Activated naive CD8-positive, alpha-beta T cell treated with anti-CD3 and anti-CD28 coated beads, Interleukin-2, amount 50 U/mL, for 16 hours (primary cell): ENCODE measurements around the gene ADAM33.

Experiments
- DNase-seq: peaks from one replicate; pipeline ENCODE4 v3.0.0-alpha.2; 2020; ENCODE audit warnings: low read depth, low spot score

ADAM33 gene

DNA sequence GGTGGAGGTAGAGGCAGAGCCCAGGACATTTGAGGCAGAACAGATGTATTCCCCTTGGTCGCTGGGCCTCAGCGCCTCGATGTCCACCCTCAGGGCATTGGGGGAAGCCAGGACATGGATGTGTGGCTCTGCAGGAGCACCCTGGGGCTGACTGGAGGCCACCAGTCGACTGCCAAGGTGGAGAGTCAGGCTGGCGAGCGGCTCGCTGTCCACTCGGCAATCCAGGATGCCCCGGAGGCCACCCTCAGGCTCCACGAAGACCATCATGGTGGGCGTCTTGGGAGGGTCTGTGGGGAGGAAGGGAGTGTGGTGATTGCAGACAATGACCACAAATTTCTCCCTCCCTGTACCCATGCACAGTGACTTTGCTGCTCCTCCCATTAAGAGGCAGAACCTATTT lies 8.2 kb upstream of the ADAM33 start:
- no peak for DNase-seq

DNA sequence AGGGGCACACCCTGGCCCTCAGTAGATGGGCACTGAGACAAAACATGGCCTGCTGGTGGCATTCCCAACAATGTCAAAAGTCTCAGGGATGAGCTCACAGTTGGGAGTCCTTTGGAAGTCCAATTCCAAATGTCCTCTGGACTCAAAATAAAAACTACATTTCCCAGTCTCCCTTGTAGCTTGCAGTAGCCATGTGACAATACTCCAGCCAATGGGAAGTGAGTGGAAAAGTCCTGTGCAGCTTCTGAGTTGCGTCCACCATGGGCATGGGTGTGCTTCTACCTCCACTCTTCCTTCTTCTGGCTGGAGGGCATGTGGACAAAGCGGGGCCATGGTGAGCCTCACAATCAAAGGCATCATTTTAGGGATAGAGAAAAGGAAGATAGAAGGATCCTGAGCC lies 5.8 kb upstream of the ADAM33 start:
- DNase-seq, result no peak

DNA sequence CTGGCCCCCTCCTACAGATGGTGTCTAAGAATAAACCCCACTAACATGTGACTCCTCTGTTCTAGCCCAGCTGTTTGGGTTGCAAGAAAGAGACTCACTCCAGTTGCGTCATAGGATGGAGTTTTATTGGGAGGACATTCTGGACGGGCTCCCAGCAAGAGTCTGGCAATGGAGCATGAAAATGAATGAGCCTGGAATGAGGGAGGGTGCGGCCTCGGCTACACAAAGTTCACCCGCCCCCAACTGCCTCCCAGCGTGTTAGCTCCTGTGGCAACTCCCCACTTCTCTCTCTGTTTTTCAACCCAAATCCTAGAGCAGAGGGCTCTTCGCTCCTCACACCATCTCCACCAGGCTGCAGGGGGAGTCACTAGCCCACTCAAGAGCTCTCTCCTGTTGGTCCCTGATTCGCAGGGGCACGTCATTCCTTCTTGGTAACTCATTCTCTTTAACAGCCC lies 5.1 kb upstream of the ADAM33 start:
- no peak for DNase-seq

DNA sequence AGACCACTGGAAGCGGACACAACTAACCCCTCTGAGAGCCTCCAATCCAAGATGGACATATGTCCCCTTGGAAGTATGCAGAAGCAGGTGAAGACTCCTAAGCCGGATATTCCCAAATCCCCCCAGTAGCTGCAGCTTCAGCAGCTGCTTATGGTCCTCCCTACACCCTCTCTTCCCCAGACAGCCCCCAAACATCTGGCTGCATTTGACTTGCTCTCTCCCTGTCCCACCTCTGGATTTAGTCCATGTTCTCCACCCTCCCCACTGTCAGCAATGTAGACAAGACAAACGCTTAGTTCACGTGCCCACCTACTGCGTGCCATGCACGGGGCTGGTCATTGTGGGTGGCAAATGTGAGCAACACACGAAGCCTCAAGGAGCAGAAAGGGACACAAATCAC lies 4.6 kb upstream of the ADAM33 start:
- no peak for DNase-seq

DNA sequence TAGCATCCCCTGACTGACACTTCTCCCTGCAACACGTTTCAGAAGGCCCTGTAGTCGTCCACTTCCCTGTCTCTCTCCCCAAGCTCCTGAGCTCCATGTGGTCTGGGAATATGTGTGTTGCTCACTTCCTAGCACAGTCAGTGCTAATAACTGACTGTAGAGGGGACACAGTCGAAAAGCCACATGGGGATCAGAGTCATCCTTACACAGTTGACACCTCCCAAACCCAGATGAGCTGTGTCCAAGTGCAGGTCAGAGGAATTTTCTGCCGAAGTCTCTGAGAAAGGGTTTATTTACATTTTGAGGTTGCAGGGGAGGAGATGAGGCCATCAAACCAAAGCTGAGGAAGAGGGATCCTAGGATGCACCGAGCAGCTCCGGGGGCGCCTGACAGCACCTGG lies 3.5 kb upstream of the ADAM33 start:
- no peak for DNase-seq

DNA sequence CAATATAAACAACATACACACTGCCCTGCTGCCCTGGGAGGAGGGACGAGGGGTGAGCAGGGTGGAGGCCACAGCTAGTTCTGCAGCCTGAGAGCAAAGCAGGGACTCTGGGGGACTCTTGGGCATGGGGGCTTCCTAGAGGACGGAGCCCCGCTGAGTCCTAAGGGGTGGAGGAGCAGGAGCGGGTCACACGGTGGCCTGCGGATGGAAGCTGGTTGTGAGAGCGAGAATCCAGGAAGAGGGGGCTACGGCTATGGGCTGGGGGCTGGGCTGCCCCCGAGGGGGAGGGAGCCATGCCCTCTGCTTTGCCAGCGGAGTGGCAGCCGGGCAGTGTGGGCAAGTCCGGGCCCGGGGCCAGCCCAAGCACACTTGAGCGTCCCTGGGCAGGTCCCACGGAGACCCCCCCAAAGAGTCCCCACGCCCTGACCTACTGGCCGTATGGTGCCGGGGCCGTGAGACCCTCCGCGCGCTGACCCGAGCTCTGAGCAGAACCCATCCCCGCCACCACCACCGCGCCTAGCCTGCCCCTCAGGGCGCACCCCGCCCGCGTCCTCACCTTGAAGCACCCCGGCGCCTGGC lies 369 bp downstream of the ADAM33 start:
- DNase-seq, result no peak

DNA sequence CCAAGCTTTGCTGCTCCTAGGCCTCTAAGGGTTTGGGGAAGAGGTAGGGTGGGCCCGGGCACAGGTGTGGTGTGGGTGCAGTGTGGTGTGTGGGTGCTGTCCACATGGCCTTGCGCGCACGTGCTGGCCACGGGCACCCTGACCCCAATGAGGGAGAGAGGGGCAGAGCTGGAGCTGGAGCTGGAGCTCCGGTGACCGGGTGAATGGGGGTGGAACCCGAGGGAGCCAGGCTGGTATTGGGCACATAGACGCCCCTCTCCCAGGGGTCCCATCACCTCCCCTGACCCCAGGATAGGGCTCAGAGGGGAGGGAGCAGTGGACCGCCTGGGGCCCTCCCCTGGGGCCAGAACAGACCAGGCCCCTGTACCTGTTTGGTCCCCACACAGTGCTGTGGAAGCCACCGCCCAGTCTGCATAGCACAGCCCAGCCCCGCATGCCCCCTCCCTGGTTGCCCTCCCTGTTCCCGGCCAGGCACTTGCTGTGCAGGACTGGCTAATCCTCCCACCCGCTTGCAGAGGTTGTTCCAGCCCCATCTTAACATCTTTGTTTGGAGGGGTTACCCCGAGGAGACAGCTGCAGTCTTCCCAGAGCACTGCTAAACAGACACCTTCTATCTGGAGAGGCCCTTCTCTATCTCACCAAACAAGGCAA lies 984 bp downstream of the ADAM33 start:
- no peak for DNase-seq

DNA sequence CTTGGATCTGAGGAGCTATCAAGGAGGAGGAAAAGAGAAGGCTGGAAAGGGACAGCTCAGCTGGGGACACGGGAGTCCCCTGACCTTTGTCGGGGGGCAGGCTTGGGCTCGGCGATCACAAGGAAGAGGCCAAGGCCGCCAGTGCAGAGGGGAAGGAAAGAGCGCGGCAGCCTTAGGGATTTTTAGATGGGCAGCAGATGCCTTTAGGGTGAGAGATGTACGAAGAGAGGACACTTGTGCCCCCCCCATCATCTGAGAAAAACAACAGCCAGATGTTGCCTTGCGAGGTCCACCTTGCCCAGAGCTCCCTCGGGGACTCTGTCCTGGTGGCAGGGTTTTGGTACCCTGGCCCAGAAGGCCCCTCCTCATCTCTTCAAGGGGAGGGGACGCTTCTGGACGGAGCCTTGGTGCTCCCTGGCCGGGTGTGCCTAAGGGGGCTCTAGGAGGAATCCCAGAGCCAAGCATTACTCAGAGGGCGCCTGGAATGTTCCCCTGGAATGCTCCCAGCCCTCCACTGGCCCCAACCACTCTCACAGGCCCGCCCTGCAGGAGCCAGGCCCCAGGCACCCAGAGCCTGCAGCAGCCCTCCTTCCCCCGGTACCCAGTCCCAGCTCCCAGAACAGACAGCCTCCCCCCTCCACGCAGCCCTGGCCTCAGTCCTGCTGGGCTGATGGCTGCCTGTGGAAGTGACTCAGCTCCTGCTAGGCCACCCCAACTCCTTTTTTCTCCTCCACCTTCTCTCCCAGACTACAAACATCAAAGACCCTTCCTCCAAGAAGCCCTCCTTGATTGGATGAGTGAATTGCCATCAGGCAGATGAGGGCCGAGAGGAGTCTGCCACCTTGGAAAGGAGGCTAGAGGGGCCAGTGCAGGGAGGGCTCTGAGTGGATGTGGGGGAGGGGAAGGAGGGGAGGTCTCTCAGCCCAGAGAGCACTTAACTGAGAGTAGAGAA lies 1.8 kb downstream of the ADAM33 start:
- no peak for DNase-seq

DNA sequence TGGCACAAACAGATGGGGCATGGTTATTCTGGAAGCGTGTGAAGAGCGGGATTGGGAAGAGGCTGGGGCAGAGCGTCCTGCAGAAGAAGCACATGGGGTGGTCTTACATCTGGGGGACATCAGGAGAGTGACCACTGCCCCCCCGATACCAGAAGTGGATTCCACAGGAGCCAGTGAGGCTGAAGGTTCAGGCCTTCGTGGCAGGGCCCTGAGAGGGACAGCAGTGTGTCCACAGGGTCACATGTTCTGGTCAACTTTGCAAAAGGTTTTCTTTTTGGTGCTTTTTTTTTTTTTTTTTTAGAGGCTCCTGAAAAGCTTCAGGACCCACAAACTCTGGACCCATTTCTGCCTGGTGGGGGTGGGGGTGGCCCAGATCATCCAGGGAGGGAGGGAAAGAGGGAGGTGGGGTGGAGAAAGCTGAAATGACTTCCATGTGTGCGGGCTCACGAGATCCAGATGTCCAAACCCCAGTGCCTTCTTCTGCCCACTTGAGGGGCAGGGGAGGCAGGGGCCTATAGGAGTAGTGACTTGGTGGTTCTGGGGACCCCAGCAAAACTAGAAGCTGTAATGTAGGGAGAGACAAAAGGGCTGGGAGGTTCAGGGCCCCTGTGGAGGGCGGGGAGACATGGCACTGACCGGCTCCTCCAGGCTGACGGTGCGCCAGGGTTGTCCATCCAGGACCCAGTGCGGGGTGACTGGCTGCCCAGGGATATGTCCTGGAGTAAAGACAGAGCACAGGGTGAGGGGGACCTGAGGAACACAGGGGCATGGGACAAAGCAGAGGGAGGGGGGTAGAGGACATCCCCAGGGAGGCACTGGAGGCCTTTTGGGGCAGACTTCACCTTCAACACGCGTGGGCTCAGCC lies 2.7 kb downstream of the ADAM33 start:
- DNase-seq, result no peak

DNA sequence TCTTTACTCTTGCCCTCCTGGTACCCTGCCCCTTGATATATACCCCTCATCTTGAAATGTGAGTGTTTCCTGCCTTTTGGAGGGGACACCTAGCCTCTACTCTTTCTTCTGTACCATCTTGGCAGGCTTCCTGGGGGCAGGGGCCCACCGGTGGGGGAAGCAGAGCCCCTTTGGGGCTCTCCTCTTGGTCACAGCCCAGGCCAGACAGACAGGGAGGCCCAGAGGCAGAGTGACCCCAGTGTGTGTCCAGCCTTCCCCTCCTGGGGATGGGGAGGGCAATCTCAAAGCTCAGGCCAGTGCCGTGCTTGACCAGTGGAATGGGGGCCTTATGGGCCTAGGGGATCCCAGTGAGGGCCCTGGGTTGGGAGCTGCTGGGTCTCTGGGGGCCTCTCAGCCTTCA lies 3.6 kb downstream of the ADAM33 start:
- no peak for DNase-seq

DNA sequence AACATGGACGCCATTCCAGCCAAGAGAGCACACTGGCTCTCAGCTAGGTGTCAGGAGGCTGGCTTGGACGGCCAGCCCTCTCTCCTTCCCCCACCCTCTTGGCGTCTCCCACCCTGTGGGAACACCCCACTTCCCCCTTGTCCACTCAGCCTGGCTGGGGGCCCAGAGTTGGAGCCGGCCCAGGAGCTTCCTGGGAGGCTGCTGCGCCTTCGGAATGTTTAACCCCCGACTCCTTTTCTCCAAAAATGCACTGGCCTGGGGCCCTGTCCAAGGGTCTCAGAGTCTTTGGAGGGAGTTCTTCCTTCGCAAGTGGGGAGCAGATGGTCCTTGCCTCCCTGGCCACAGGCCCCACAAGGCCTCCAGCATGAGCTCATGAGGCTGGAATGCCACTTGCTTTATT lies 4.1 kb downstream of the ADAM33 start:
- no peak for DNase-seq

DNA sequence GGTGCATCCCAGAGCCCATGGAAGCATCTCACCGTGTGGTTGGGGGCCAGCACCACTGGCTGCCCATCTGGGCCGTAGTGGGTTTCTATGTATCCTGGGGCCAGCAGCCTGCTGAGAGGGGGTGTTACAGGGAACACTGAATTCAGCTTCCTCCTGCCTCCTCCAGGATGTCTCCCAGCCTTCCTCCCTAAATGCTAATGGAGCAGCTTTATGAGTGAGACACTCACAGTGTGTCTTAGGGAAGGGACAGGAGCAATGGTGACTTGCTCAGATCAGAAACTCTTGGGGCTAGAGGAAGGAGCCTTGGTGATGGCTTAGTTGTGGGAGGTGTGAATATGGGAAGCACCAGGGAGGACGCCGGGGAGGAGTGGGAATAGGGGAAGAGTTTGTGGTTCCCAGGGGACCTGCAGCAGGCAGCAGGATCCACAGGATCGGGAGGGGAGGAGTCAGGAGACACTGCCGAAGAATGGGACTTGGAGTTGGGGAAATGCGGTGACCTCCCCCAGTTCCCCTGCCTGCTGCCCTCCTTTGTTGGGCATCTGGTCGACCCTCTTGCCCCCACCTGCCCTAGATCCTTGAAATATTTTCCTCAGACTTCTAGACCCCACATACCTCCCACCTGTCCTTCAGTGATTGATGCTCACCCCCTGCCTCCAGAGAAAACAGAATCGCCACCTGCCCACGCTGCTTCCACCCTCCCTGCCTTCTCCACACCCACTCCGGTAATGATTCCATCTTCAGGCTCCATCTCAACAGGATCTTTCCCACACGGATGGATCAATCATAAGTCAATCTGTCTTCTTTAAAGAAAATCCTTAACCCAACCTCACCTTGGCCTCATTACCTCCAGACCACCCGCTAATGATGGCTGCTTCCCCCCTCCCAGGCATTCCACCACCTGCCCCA lies 6.6 kb downstream of the ADAM33 start:
- DNase-seq, result no peak

DNA sequence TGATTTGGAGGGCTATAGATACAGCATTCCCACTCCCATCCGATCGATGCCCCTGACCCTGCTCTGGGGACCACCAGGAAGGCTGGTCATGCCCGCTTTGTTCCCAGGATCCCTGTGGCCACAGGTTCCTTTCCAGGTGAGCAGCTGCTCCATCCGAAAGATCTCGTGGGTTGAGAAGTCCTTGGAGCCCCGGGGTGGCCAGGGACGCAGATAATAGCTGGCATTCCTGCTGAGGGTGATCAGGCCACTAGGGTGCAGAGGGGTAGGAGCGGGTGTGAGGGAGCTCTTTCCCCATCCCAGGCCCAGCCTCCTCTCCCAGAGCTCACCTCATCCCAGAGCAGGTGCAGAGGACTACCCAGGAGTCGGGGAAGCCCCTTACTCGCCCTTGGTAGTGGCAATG lies 7.4 kb downstream of the ADAM33 start:
- DNase-seq, result no peak

DNA sequence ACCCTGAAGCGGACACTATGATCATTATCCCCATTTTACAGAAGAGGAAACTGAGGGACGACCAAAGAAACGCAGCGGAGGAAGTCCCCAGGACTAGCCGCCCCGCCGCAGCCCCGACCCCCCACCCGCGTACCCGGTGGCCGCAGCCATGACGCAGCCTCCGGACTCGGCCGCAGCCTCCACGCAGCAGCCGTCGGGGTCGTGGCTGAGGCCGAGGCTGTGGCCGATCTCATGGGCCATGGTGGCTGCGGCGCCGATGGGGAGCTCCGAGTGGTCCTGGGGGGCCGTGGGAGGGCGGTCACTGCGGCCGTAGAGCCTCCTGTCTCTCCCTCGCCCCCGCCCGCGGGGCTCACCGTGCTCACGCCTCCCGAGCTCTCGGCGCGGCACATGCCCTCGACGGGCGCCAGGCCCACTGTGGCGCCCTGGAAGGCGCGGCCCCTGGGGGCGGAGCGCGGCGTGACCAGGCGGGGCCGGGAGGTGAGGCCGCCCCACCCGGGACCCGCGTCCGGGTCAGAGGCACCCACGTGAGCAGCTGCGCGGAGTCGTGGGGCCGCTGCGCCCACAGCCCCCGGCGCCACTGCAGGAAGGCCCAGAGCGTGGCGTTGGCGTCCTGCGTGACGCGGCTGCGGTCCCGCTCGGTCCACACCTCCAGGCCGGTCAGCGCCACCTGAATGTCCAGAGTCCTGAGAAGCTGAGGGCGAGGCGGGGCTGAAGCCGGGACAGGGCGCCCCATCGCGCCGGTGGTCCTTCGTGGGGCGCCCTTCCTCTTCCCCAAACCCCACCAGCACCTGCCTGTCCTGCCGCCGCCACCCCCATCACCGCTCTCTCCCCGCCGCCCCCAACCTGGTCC lies 8.4 kb downstream of the ADAM33 start:
- no peak for DNase-seq

DNA sequence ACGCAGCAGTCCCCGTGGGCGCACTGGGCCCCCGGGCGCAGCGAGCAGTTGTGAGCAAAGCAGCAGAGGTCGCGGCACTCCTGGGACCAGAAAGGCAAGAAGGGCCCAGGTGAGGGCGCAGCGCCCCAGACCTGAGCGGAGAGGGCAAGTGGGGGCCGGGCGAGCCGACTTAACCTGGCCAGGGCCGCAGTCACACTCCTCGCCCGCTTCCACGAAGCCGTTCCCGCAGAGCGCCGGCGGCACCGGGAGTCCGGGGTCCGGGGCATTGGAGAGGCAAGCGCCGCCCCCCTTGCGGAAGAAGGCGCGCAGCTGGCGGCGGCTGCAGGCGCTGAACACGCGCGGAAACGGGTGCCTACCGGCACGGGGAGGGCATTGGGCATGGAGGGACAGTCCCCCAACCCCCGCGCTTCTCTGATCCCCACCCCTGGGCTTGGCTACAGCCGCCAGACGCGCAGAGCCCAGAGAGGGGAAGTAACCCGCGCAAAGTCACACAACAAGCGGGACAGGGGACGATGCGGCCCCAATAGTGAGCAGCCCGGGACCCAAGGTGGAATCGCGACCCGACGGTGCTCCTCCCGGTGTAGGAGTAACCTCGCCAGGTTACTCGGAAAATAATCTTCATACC lies 9.2 kb downstream of the ADAM33 start:
- DNase-seq, result no peak

DNA sequence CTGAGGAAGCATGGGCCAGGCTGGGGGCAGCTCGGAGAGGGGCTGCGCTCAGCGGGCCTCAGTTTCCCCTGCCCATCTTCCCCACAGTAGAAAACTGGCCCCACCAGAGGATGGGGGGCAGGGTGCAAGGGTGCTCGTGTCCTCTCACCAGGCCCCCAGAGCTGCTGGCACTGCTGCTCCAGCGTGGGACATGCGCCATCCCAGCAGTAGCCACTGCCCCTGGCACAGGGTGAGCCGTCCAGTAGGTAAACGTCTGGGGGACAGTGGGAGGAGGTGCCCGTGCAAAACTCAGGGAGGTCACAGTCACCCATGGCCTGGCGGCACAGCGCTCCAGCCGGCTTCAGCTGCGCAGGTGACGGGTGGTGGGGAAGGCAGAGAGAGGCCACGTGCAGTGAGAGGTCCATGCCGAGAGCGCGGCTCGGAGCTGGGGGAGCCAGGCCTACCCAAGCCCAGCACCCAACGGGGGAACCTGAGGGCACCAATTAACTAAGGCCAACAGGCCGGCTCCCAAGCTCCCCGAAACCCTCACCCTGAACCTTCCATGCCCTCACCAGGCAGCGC lies 9.7 kb downstream of the ADAM33 start:
- no peak for DNase-seq

DNA sequence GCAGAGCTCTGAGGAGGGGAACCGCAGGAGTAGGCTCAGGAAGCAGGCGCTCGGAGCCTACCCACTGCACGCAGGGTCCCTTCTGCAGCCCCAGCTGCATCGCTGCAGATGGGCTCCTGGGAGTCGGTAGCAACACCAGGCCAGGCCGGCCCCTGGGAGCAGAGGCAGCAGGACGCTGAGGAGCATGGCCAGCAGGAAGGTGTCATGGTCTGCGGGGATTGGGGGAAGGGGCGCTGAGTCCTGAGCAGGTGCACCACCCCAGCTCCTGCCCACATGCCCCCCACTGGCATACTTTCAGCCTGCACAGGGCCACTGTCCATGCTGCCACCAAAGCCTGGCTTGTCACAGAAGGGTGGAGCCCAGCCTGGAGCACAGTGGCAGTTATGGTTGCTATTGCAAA lies 10.9 kb downstream of the ADAM33 start:
- no peak for DNase-seq

DNA sequence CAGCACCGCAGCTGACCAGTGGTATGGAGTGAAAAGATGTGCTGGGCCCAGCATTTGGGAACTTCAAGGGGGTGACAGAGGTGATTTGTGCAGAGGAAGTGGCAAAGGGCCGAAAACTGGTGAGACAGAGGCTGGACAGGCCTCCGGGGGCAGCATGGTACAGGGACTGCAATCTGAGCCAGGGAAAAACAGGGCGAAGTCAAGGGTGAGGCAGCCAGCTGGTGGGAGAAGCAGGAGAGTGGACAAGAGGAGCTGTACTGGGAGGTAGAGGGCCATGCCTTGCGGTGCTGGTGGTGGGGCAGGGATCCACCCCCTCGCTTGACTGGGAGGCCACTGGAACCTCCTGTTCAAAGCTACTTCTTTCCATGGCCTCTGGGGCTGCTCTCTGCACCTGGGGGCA lies 11.3 kb downstream of the ADAM33 start:
- DNase-seq, result no peak
